Endothelial cell of umbilical vein (primary cell): Measurements from ENCODE around the gene HMGCL. TPM values are rescaled to one million over a fixed set of nuclear protein-coding genes. Genes with fewer than 3 reads are reported as not detected.

Source experiments
- BruUV-seq: library from RNA; stranded (reverse); fragments of 400-500 nt; replicated peaks from 2 replicates; lab custom pipeline; 2021; lab: Mats Ljungman, UMichigan
- CTCF ChIA-PET: fragments of 300-600, 350-600 bp; sonication (Branson Sonifier 250); formaldehyde crosslinking; loops from one replicate; lab custom pipeline; 2021; ENCODE audit warnings: antibody characterized with exemption, inconsistent platforms; lab: Charles Lee
- POLR2A ChIA-PET: fragments of 300-600, 350-600 bp; sonication (Branson Sonifier 250); formaldehyde crosslinking; loops from one replicate; lab custom pipeline; 2021; ENCODE audit warnings: antibody characterized with exemption, inconsistent platforms; lab: Charles Lee
- DNase-seq: peaks from one replicate; pipeline ENCODE4 v3.0.0-alpha.2; 2011; ENCODE audit warnings: low read depth, low spot score
- FAIRE-seq: peaks from 2 replicates; lab custom pipeline; 2011; peaks lifted over from hg19 to GRCh38; lab: Jason Lieb, UNC
- H2AFZ ChIP-seq: 2 replicates; pipeline ENCODE4 v1.6.0; 2012; ENCODE audit warnings: low read depth, low read length, control low read depth, inconsistent platforms
- H3K27ac ChIP-seq: 2 replicates; pipeline ENCODE4 v1.5.1; 2011; ENCODE audit warnings: low read depth, mild to moderate bottlenecking, control low read depth, low read length, moderate library complexity; ENCODE audit not compliant: insufficient read depth
- H3K27me3 ChIP-seq, 2 experiments: 2 replicates each; pipeline versions ENCODE4 v1.6.0 to v1.6.1; 2011; ENCODE audit warnings: low read length in 2 of 2, mixed read lengths in 1 of 2; ENCODE audit not compliant: control insufficient read depth in 2 of 2, insufficient read depth in 2 of 2
- H3K36me3 ChIP-seq, 2 experiments: 2 replicates in 1 of 2; 3 replicates in 1 of 2; pipeline ENCODE4 v1.5.1; 2011; ENCODE audit warnings: low read length in 2 of 2, mild to moderate bottlenecking in 1 of 2, moderate library complexity in 1 of 2; ENCODE audit not compliant: control insufficient read depth in 2 of 2, insufficient read depth in 2 of 2; ENCODE audit errors: extremely low read depth in 1 of 2
- H3K4me1 ChIP-seq: 3 replicates; pipeline ENCODE4 v1.5.1; 2011; ENCODE audit warnings: mild to moderate bottlenecking, low read length; ENCODE audit not compliant: control insufficient read depth, insufficient read depth; ENCODE audit errors: extremely low read depth
- H3K4me2 ChIP-seq: 2 replicates; pipeline ENCODE4 v1.6.1; 2011; ENCODE audit warnings: low read length, control low read depth, mixed read lengths; ENCODE audit not compliant: insufficient read depth
- H3K4me3 ChIP-seq, 3 experiments: fragments of 200-600 bp in 1 of 3; sonication (generic), shearing (Covaris generic) in 1 of 3; replicated peaks in 1 of 3; 2 replicates each; pipeline ENCODE4 v1.5.1; 2011 to 2016; ENCODE audit warnings: control low read depth in 3 of 3, low read length in 3 of 3, mild to moderate bottlenecking in 2 of 3, inconsistent platforms in 1 of 3, low read depth in 1 of 3, moderate library complexity in 1 of 3; ENCODE audit not compliant: insufficient read depth in 1 of 3
- H3K79me2 ChIP-seq: 2 replicates; pipeline ENCODE4 v1.6.0; 2012; ENCODE audit warnings: low read length, inconsistent platforms; ENCODE audit not compliant: control insufficient read depth, insufficient read depth
- H3K9ac ChIP-seq: replicated peaks from 2 replicates; pipeline ENCODE3; 2011; ENCODE audit warnings: low read length, control low read depth; ENCODE audit not compliant: insufficient read depth; ENCODE audit errors: extremely low read depth
- H3K9me1 ChIP-seq: replicated peaks from 3 replicates; pipeline ENCODE4 v1.6.0; 2011; ENCODE audit warnings: mild to moderate bottlenecking, low read length; ENCODE audit not compliant: control insufficient read depth, insufficient read depth; ENCODE audit errors: extremely low read depth
- H3K9me3 ChIP-seq: replicated peaks from 2 replicates; pipeline ENCODE4 v1.5.1; 2012; ENCODE audit warnings: low read length, inconsistent platforms; ENCODE audit not compliant: control insufficient read depth, insufficient read depth
- H4K20me1 ChIP-seq: replicated peaks from 2 replicates; pipeline ENCODE3; 2011; ENCODE audit warnings: mild to moderate bottlenecking, low read length; ENCODE audit not compliant: control insufficient read depth, insufficient read depth; ENCODE audit errors: extremely low read depth
- EZH2 ChIP-seq: IDR thresholded peaks from 2 replicates; pipeline ENCODE4 v1.6.1; 2012; ENCODE audit warnings: borderline replicate concordance, low read depth, mild to moderate bottlenecking, moderate library complexity, low read length, inconsistent platforms; ENCODE audit not compliant: severe bottlenecking
- FOS ChIP-seq: IDR thresholded peaks from 2 replicates; pipeline ENCODE4 v1.6.1; 2011; ENCODE audit warnings: mild to moderate bottlenecking, low read length, moderate library complexity, borderline replicate concordance; ENCODE audit not compliant: insufficient read depth
- GATA2 ChIP-seq: IDR thresholded peaks from 2 replicates; pipeline ENCODE4 v1.7.0; 2011; ENCODE audit warnings: low read depth, mild to moderate bottlenecking, moderate library complexity, mixed read lengths, low read length; ENCODE audit not compliant: insufficient read length, insufficient read depth
- JUN ChIP-seq: IDR thresholded peaks from 2 replicates; pipeline ENCODE4 v1.6.1; 2011; ENCODE audit warnings: borderline replicate concordance, low read depth; ENCODE audit not compliant: insufficient read length, insufficient read depth
- MAX ChIP-seq: IDR thresholded peaks from 2 replicates; pipeline ENCODE4 v1.6.1; 2011; ENCODE audit not compliant: insufficient read depth, insufficient read length
- MYC ChIP-seq: IDR thresholded peaks from one replicate; pipeline ENCODE4 v1.6.1; 2011; ENCODE audit warnings: mild to moderate bottlenecking, low read depth, low read length
- POLR2A ChIP-seq: IDR thresholded peaks from 2 replicates; pipeline ENCODE4 v1.6.1; 2012; ENCODE audit warnings: low read depth, mild to moderate bottlenecking, control low read depth, low read length
- POLR2AphosphoS5 ChIP-seq: IDR thresholded peaks from 2 replicates; pipeline ENCODE4 v1.6.1; 2012; ENCODE audit warnings: low read depth, mild to moderate bottlenecking, control low read depth, low read length, moderate library complexity; ENCODE audit not compliant: insufficient read depth
- dilution Hi-C: fragments of 300-500 bp; cut with MboI; formaldehyde crosslinking; loops from one replicate; pipeline ENCODE4 v1.15.0; 2019; ENCODE audit warnings: low sequenced_read_pairs; ENCODE audit not compliant: extremely low pct_ligation_motif_present
- intact Hi-C: fragments of 100-400 bp; cut with micrococcal nuclease; formaldehyde crosslinking; loops from one replicate; pipeline ENCODE4 v1.10.0; 2022
- polyA plus RNA-seq, 4 experiments: library from polyadenylated mRNA; depleted of rRNA in 3 of 4; stranded (reverse) in 3 of 4; unstranded in 1 of 4; fragments of >200 nt; gene quantifications; 2 replicates each; pipeline versions ENCODE4 v1.2.1 to v1.2.3, GENCODE V29; 2011 to 2012; ENCODE audit warnings: missing spikeins in 1 of 4
- total RNA-seq: library from RNA; stranded (reverse); gene quantifications from 2 replicates; pipeline ENCODE4 v1.2.3, GENCODE V29; 2021
- TF ChIP-seq, protein P1 (sequence below), 2 donors: IDR thresholded peaks; 1 replicate in 1 of 2; 2 replicates in 1 of 2; pipeline ENCODE4 v1.5.1; 2011; ENCODE audit warnings: low read length in 2 of 2, mild to moderate bottlenecking in 2 of 2, moderate library complexity in 2 of 2, control low read depth in 1 of 2, inconsistent platforms in 1 of 2, low read depth in 1 of 2; ENCODE audit not compliant: insufficient read depth in 1 of 2; ENCODE audit errors: extremely low read depth in 1 of 2

The HMGCL gene
- total and polyA plus RNA-seq, 2 donors (not counting 3 experiments of a cell fraction or from before 2014, with no cell fraction given) = 24.2 to 30.0 TPM

DNA sequence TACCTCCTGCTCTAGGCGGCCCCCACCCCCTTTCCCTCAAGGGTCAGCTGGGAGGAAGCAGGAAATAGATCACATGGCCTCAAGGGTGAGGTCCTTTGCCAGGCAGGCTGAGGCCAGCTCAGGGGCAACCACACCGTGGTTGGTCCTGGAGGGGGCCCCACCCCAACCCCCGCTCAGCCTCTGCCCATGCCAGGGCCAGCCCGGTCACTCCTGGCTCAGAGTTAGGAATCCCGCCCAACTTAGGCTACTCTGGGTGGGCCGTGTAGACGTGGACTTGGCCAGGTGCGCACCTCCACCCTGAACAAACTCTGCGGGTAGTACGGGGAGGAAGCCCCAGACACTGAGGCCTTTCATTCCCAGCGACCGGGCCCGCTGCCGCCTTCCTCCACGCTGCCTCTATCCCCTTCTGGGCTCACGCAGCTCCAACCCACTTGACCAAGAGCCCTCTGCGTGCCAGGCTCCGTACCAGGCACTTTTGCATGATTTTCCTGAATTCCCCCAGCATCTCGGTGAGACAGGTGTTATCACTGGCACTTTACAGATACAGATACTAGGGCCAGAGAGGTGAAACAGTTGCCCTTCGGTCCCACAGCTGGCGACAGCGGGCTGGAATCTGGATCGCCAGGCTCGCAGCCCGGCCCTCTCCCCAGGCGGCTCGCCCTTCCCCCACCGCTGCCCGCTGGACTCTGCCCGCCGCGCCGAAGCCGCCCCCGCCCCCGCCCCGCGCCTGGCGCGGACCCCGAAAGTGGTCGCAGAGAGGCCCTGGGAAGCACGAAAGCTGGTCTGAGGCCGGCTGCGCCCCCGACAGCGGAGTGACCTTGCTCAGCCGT, 25.4 kb downstream of the HMGCL start:
- dilution Hi-C loops = no loop called here
- peak; percentile 85 for DNase-seq
- Histone ChIP-seq H2AFZ (no peak overlapping the region), H4K20me1 (no peaks in the 10 kb centered on the region), H3K27ac (peak overlapping the region; percentile 62), H3K9ac (peak overlapping the region; percentile 87), H3K36me3 (peaks cover 0 to 27% of the 10 kb centered on the region in 2 experiments), H3K4me1 (peaks cover 15% of the 10 kb centered on the region), H3K4me2 (peak overlapping the region; percentile 56), H3K9me1 (no peaks in the 10 kb centered on the region), H3K4me3 (peak overlapping the region; percentile 45 to 83 (median 55)), H3K27me3 (no peaks in the 10 kb centered on the region), H3K9me3 (no peaks in the 10 kb centered on the region), H3K79me2 (no peaks in the 10 kb centered on the region)
- ChIA-PET POLR2A (interaction anchor here (0.9 to 1.8 kb wide), 5 partner anchors 8 to 25 kb away, joined by 3 to 9 read pairs (median 5); partner anchors contain the start of genes LYPLA2 and PITHD1), CTCF (interaction anchor here (0.7 to 4.6 kb wide), 6 partner anchors 8 to 28 kb away, joined by 3 to 43 read pairs (median 8); partner anchors contain the start of genes HMGCL and PITHD1)
- TF ChIP-seq POLR2A (peak; percentile 97), POLR2AphosphoS5 (peak; percentile 95), MYC (peak; percentile 76), EZH2 (no peak), MAX (peak; percentile 70), GATA2 (no peak), FOS (peak; percentile 78), JUN (no peak)
- TF ChIP-seq, protein P1, sequence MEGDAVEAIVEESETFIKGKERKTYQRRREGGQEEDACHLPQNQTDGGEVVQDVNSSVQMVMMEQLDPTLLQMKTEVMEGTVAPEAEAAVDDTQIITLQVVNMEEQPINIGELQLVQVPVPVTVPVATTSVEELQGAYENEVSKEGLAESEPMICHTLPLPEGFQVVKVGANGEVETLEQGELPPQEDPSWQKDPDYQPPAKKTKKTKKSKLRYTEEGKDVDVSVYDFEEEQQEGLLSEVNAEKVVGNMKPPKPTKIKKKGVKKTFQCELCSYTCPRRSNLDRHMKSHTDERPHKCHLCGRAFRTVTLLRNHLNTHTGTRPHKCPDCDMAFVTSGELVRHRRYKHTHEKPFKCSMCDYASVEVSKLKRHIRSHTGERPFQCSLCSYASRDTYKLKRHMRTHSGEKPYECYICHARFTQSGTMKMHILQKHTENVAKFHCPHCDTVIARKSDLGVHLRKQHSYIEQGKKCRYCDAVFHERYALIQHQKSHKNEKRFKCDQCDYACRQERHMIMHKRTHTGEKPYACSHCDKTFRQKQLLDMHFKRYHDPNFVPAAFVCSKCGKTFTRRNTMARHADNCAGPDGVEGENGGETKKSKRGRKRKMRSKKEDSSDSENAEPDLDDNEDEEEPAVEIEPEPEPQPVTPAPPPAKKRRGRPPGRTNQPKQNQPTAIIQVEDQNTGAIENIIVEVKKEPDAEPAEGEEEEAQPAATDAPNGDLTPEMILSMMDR (IDR thresholded peaks at IDR 0.05; ENCODE audit: extremely low read depth in 1 of 2, insufficient read depth in 1 of 2, low read depth in 1 of 2, low read length in 2 of 2) = no peak
- intact Hi-C loops = loop anchor here (1.0 to 5.0 kb wide), 5 partner anchors 8 to 242 kb away; partner anchors contain the start of genes ID3, LYPLA2, PITHD1 and PNRC2
- BruUV-seq = TSS peak; percentile 74
- FAIRE-seq = peak; percentile 12
